GM18868 (cell line): ENCODE data around the gene CTAGE6.
"Not testable (repeated sequence)": the region's sequence is repeated elsewhere in the genome, so short reads cannot be mapped to it uniquely, and the experiment has no call there.

Experiments used
- ATAC-seq: cut with Tn5 transposase; IDR thresholded peaks from one replicate; pipeline ENCODE4 v1.9.1; 2021; ENCODE audit warnings: mild to moderate bottlenecking, moderate library complexity; ENCODE audit not compliant: unreplicated experiment

Gene CTAGE6

GRCh38 chr7:143715543-143716193, 41.8 kb downstream of the CTAGE6 start:
- ATAC-seq: not testable (repeated sequence)

- ATAC-seq: not testable (repeated sequence)
These were observed 42.7 kb downstream of the CTAGE6 start for GRCh38 chr7:143714581-143715454.

- ATAC-seq: not testable (repeated sequence)
These were observed 45.1 kb downstream of the CTAGE6 start for GRCh38 chr7:143712381-143712780.

GRCh38 chr7:143711727-143712324, 45.7 kb downstream of the CTAGE6 start:
- not testable (repeated sequence) for ATAC-seq

DNA sequence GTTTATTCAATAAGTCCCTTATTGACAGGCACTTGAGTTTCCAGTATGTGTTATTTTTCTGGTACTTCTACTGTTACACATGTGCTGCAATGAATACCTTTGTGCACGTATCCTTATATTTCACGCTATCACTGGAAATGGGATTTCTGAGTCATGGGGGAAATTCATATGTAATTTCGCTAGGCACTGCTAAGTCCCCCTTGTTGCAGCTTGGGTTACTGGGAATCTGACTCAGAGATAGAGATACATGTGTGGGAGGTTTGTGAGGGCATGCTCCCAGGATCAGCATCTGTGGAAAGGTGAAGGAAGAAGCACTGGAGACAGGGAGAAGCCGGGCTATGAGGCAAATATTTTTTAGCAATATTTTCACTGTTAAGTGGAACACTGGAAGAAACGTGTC, 47.6 kb downstream of the CTAGE6 start:
- not testable (repeated sequence) for ATAC-seq
